Left forelimb (tissue), 1 donor: ENCODE results near the gene RTN4RL2.
A peak's percentile ranks its signal among the peaks of the same experiment; 100 is the strongest.
"Not testable (repeated sequence)": the region's sequence is repeated elsewhere in the genome, so short reads cannot be mapped to it uniquely, and the experiment has no call there.

Experiments
- DNase-seq: peaks from one replicate; pipeline ENCODE4 v3.0.0-alpha.2; 2018; ENCODE audit warnings: low spot score

The RTN4RL2 gene

GRCh38 chr11:57432714-57433163 is 27.6 kb upstream of the RTN4RL2 start:
- DNase-seq, result no peak

- DNase-seq, result no peak
Measured at GRCh38 chr11:57434640-57435546, 25.4 kb upstream of the RTN4RL2 start.

GRCh38 chr11:57436031-57436430 is 24.3 kb upstream of the RTN4RL2 start:
- no peak for DNase-seq

GRCh38 chr11:57438345-57439285 is 21.7 kb upstream of the RTN4RL2 start:
- no peak for DNase-seq

GRCh38 chr11:57439786-57440185 is 20.5 kb upstream of the RTN4RL2 start:
- no peak for DNase-seq

GRCh38 chr11:57440744-57441414 is 19.4 kb upstream of the RTN4RL2 start:
- no peak for DNase-seq

GRCh38 chr11:57444362-57445121 is 15.8 kb upstream of the RTN4RL2 start:
- DNase-seq, result no peak

GRCh38 chr11:57445122-57445394 is 15.3 kb upstream of the RTN4RL2 start:
- not testable (repeated sequence) for DNase-seq

GRCh38 chr11:57446055-57446454 is 14.3 kb upstream of the RTN4RL2 start:
- no peak for DNase-seq

GRCh38 chr11:57453543-57454177 is 6.7 kb upstream of the RTN4RL2 start:
- no peak for DNase-seq

GRCh38 chr11:57456960-57457642 is 3.2 kb upstream of the RTN4RL2 start:
- peak; percentile 89 for DNase-seq

- no peak for DNase-seq
Measured at GRCh38 chr11:57457643-57458023, 2.7 kb upstream of the RTN4RL2 start.

- DNase-seq, result no peak
Measured at GRCh38 chr11:57458060-57458409, 2.3 kb upstream of the RTN4RL2 start.

- DNase-seq, result no peak
Measured at GRCh38 chr11:57458410-57459163, 1.7 kb upstream of the RTN4RL2 start.

- DNase-seq, result no peak
Measured at GRCh38 chr11:57459164-57460021, 935 bp upstream of the RTN4RL2 start.

GRCh38 chr11:57460758-57461749 is 726 bp downstream of the RTN4RL2 start:
- DNase-seq, result no peak

GRCh38 chr11:57461841-57462489 is 1.6 kb downstream of the RTN4RL2 start:
- DNase-seq, result no peak
